ENCODE measurements around the gene SDK1. TPM values are rescaled to one million over a fixed set of nuclear protein-coding genes. Genes with fewer than 3 reads are reported as not detected.

The SDK1 gene
- total RNA-seq, 1 experiment from 2014 or later: 9.3 TPM

- no peak for DNase-seq (ENCODE audit: low spot score)
- Mint-ChIP-seq H3K4me3 (no peak overlapping the region), H3K27me3 (ENCODE audit: low read depth) (no peaks in the 10 kb centered on the region), H3K27ac (no peak overlapping the region), H3K36me3 (peaks cover 17% of the 10 kb centered on the region), H3K4me1 (peaks cover under 1% of the 10 kb centered on the region), H3K9me3 (peaks cover 12% of the 10 kb centered on the region)
- ChIA-PET POLR2A (no interaction called here), CTCF (no interaction called here)
- ATAC-seq: no peak
- TF ChIP-seq ETV6 (CRISPR knock-in tag; IDR thresholded peaks at IDR 0.05): no peak
- no peak for TF ChIP-seq NR3C1 (CRISPR knock-in tag; conservative IDR thresholded peaks at IDR 0.05; ENCODE audit: low read depth)
- TF ChIP-seq, protein P1, sequence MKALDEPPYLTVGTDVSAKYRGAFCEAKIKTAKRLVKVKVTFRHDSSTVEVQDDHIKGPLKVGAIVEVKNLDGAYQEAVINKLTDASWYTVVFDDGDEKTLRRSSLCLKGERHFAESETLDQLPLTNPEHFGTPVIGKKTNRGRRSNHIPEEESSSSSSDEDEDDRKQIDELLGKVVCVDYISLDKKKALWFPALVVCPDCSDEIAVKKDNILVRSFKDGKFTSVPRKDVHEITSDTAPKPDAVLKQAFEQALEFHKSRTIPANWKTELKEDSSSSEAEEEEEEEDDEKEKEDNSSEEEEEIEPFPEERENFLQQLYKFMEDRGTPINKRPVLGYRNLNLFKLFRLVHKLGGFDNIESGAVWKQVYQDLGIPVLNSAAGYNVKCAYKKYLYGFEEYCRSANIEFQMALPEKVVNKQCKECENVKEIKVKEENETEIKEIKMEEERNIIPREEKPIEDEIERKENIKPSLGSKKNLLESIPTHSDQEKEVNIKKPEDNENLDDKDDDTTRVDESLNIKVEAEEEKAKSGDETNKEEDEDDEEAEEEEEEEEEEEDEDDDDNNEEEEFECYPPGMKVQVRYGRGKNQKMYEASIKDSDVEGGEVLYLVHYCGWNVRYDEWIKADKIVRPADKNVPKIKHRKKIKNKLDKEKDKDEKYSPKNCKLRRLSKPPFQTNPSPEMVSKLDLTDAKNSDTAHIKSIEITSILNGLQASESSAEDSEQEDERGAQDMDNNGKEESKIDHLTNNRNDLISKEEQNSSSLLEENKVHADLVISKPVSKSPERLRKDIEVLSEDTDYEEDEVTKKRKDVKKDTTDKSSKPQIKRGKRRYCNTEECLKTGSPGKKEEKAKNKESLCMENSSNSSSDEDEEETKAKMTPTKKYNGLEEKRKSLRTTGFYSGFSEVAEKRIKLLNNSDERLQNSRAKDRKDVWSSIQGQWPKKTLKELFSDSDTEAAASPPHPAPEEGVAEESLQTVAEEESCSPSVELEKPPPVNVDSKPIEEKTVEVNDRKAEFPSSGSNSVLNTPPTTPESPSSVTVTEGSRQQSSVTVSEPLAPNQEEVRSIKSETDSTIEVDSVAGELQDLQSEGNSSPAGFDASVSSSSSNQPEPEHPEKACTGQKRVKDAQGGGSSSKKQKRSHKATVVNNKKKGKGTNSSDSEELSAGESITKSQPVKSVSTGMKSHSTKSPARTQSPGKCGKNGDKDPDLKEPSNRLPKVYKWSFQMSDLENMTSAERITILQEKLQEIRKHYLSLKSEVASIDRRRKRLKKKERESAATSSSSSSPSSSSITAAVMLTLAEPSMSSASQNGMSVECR (CRISPR knock-in tag; IDR thresholded peaks at IDR 0.05; ENCODE audit: borderline replicate concordance): no peak
- no peak for TF ChIP-seq RORB (CRISPR knock-in tag; IDR thresholded peaks at IDR 0.05)
- TF ChIP-seq ZNF232 (CRISPR knock-in tag; IDR thresholded peaks at IDR 0.05): no peak
- no peak for TF ChIP-seq NFE2L1 (CRISPR knock-in tag; IDR thresholded peaks at IDR 0.05)
- TF ChIP-seq JUN (CRISPR knock-in tag; IDR thresholded peaks at IDR 0.05): no peak
- TF ChIP-seq TEAD4 (CRISPR knock-in tag; IDR thresholded peaks at IDR 0.05): no peak
- TF ChIP-seq SP1 (CRISPR knock-in tag; conservative IDR thresholded peaks at IDR 0.05): no peak
- TF ChIP-seq, protein P2, sequence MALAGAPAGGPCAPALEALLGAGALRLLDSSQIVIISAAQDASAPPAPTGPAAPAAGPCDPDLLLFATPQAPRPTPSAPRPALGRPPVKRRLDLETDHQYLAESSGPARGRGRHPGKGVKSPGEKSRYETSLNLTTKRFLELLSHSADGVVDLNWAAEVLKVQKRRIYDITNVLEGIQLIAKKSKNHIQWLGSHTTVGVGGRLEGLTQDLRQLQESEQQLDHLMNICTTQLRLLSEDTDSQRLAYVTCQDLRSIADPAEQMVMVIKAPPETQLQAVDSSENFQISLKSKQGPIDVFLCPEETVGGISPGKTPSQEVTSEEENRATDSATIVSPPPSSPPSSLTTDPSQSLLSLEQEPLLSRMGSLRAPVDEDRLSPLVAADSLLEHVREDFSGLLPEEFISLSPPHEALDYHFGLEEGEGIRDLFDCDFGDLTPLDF (CRISPR knock-in tag; IDR thresholded peaks at IDR 0.05): no peak
- TF ChIP-seq EMX1 (CRISPR knock-in tag; IDR thresholded peaks at IDR 0.05): no peak
- TF ChIP-seq, protein P3, sequence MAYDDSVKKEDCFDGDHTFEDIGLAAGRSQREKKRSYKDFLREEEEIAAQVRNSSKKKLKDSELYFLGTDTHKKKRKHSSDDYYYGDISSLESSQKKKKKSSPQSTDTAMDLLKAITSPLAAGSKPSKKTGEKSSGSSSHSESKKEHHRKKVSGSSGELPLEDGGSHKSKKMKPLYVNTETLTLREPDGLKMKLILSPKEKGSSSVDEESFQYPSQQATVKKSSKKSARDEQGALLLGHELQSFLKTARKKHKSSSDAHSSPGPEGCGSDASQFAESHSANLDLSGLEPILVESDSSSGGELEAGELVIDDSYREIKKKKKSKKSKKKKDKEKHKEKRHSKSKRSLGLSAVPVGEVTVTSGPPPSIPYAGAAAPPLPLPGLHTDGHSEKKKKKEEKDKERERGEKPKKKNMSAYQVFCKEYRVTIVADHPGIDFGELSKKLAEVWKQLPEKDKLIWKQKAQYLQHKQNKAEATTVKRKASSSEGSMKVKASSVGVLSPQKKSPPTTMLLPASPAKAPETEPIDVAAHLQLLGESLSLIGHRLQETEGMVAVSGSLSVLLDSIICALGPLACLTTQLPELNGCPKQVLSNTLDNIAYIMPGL (CRISPR knock-in tag; IDR thresholded peaks at IDR 0.05): no peak
- no peak for TF ChIP-seq RELA (CRISPR knock-in tag; IDR thresholded peaks at IDR 0.05; ENCODE audit: borderline replicate concordance)
- TF ChIP-seq, protein P4, sequence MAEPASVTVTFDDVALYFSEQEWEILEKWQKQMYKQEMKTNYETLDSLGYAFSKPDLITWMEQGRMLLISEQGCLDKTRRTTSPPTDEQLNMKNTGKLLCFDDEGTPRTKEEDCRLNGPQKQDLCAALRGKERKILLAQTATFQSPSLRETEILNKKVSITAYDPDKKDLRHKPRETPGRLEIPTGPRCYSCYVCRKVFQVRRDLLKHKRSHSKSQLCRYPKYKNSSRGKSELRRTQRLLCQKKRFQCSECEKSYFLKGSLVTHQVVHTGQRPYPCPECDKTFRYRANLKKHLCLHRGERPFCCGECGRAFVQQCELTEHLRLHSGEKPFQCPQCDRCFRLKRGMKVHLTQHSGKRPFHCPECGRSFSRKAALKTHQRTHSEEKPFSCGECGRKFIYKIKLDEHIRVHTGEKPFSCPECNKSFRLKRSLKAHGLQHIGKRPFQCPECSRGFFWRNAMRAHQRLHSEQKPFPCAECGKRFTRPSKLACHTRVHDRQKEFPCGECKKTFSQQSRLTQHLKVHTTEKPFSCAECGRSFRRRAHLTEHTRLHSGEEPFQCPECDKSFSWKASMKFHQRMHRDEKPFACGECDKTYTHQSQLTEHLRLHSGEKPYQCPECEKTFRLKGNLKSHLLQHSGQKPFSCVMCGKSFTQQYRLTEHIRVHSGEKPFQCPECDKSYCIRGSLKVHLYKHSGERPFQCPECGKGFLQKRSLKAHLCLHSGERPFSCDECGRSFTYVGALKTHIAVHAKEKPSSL (CRISPR knock-in tag; conservative IDR thresholded peaks at IDR 0.05): no peak
- TF ChIP-seq SMAD3 (CRISPR knock-in tag; IDR thresholded peaks at IDR 0.05; ENCODE audit: borderline replicate concordance): no peak
- TF ChIP-seq KAT7 (CRISPR knock-in tag; IDR thresholded peaks at IDR 0.05; ENCODE audit: borderline replicate concordance): no peak
- TF ChIP-seq ZNF263 (CRISPR knock-in tag; IDR thresholded peaks at IDR 0.05; ENCODE audit: low read depth): no peak
- TF ChIP-seq, protein P5, sequence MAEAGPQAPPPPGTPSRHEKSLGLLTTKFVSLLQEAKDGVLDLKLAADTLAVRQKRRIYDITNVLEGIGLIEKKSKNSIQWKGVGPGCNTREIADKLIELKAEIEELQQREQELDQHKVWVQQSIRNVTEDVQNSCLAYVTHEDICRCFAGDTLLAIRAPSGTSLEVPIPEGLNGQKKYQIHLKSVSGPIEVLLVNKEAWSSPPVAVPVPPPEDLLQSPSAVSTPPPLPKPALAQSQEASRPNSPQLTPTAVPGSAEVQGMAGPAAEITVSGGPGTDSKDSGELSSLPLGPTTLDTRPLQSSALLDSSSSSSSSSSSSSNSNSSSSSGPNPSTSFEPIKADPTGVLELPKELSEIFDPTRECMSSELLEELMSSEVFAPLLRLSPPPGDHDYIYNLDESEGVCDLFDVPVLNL (CRISPR knock-in tag; IDR thresholded peaks at IDR 0.05; ENCODE audit: borderline replicate concordance, low read depth): no peak
These were observed 648.2 kb downstream of the SDK1 start for GRCh38 chr7:3949242-3949640.

All from WTC11 (cell line).